ENCODE measurements around the gene BEND6. TPM values are rescaled to one million over a fixed set of nuclear protein-coding genes. Genes with fewer than 3 reads are reported as not detected.

The BEND6 gene
- total RNA-seq, 1 experiment from 2014 or later, result 1.4 TPM

- Histone ChIP-seq H3K9me3 (ENCODE audit: control insufficient read depth, low read depth, low read length) (peaks cover 1% of the 10 kb centered on the region), H3K9ac (ENCODE audit: extremely low read depth, insufficient read length, low read length) (no peak overlapping the region), H4K91ac (ENCODE audit: insufficient read length, low read depth, low read length) (no peak overlapping the region), H2AK5ac (ENCODE audit: insufficient read length, low read length) (no peak overlapping the region), H3K56ac (ENCODE audit: insufficient read length, low read depth, low read length) (no peak overlapping the region), H2BK12ac (ENCODE audit: insufficient read length, low read depth, low read length) (no peak overlapping the region), H2BK5ac (ENCODE audit: insufficient read length, low read length) (no peak overlapping the region), H3K79me2 (ENCODE audit: insufficient read depth, low read length) (no peaks in the 10 kb centered on the region), H3K27ac (ENCODE audit: insufficient read length, low read depth, low read length) (no peak overlapping the region), H4K5ac (ENCODE audit: insufficient read length, low read depth, low read length) (no peak overlapping the region), H3K23me2 (ENCODE audit: insufficient read length, low read depth, low read length, poor library complexity, severe bottlenecking) (no peaks in the 10 kb centered on the region), H2BK15ac (ENCODE audit: low read depth, low read length) (no peak overlapping the region), H3K4ac (ENCODE audit: low read depth, low read length) (no peak overlapping the region), H3K79me1 (ENCODE audit: insufficient read depth, low read depth, low read length, poor library complexity, severe bottlenecking) (no peaks in the 10 kb centered on the region), H3K18ac (ENCODE audit: insufficient read length, low read depth, low read length) (no peak overlapping the region), H3K14ac (ENCODE audit: insufficient read depth, low read length) (no peak overlapping the region), H3K4me1 (ENCODE audit: insufficient read depth, low read length) (no peaks in the 10 kb centered on the region), H2BK20ac (ENCODE audit: low read depth, low read length, poor library complexity, severe bottlenecking) (no peak overlapping the region), H4K20me1 (ENCODE audit: control insufficient read depth, insufficient read depth, insufficient read length) (no peaks in the 10 kb centered on the region), H3K23ac (ENCODE audit: insufficient read length, low read depth, low read length) (no peak overlapping the region), H3T11ph (ENCODE audit: low read length) (no peak overlapping the region), H3K27me3 (ENCODE audit: insufficient read depth, low read length) (no peaks in the 10 kb centered on the region), H4K8ac (replicated peaks; ENCODE audit: insufficient read length, low read depth, low read length) (no peak overlapping the region), H2AFZ (ENCODE audit: low read length) (no peak overlapping the region), H3K4me2 (ENCODE audit: insufficient read depth, insufficient read length, low read length) (no peak overlapping the region), H2BK120ac (ENCODE audit: low read depth, low read length, poor library complexity, severe bottlenecking) (no peak overlapping the region)
- Mint-ChIP-seq H3K4me3 (no peak overlapping the region), H3K36me3 (ENCODE audit: insufficient read depth in 1 of 3, low read depth in 3 of 3) (peaks cover 0 to 5% (median 3%) of the 10 kb centered on the region in 3 experiments; a peak in 3 of 7 replicates), H3K9me3 (peaks cover 3 to 6% of the 10 kb centered on the region in 2 experiments; a peak in 2 of 5 replicates), H3K27ac (peak overlapping the region in 1 of 3 experiments; percentile 26; a peak in 2 of 7 replicates), H3K27me3 (ENCODE audit: low read depth) (no peaks in the 10 kb centered on the region), H3K4me1 (no peaks in the 10 kb centered on the region)
- no peak for DNase-seq
- no CpG with 5 or more reads among the region's 14 CpGs for WGBS (ENCODE audit: extremely low coverage, insufficient read length, low lambda C conversion rate)
- TF ChIP-seq CTCF (conservative IDR thresholded peaks at IDR 0.05), result no peak
Measured at GRCh38 chr6:57004292-57004691, 49.4 kb downstream of the BEND6 start.
